OCI-LY7 (cell line): ENCODE data around the gene ZC3H11A.

Experiments used
- CTCF ChIP-seq: fragments of 200-600 bp; sonication (generic); conservative IDR thresholded peaks from 2 replicates; pipeline ENCODE4 v1.5.1; 2014; ENCODE audit warnings: mild to moderate bottlenecking, antibody characterized with exemption, low read length, moderate library complexity, mixed read lengths
- EZH2phosphoT487 ChIP-seq: fragments of 200-600 bp; sonication (generic); IDR thresholded peaks from 2 replicates; pipeline ENCODE4 v1.6.1; 2018; ENCODE audit warnings: low read depth, borderline replicate concordance, mild to moderate bottlenecking, mixed run types, antibody characterized with exemption, low read length, moderate library complexity, mixed read lengths

- TF ChIP-seq CTCF (no peak), EZH2phosphoT487 (no peak)
Measured at GRCh38 chr1:203797216-203797615, 1.8 kb downstream of the ZC3H11A start.
